A673 (cell line): ENCODE results near the gene CFAP46. TPM values are rescaled to one million over a fixed set of nuclear protein-coding genes. Genes with fewer than 3 reads are reported as not detected.

Experiments
- BruUV-seq: library from RNA; stranded (reverse); fragments of 400-500 nt; replicated peaks from 2 replicates; lab custom pipeline; 2021; lab: Mats Ljungman, UMichigan
- CTCF ChIA-PET: fragments of 300-600 bp; sonication (Branson Sonifier 250); formaldehyde crosslinking; loops from one replicate; lab custom pipeline; 2022; ENCODE audit warnings: antibody characterized with exemption; lab: Charles Lee
- POLR2A ChIA-PET: fragments of 300-600 bp; sonication (Branson Sonifier 250); formaldehyde crosslinking; loops from one replicate; lab custom pipeline; 2022; ENCODE audit warnings: antibody characterized with exemption; ENCODE audit not compliant: low non-redundant PET; lab: Charles Lee
- DNase-seq: peaks from one replicate; pipeline ENCODE4 v3.0.0-alpha.2; 2015; ENCODE audit warnings: low spot score
- H3K27ac ChIP-seq: fragments of 200-600 bp; sonication (generic); 2 replicates; pipeline ENCODE4 v1.5.1; 2016; ENCODE audit warnings: mixed run types, low read depth, mild to moderate bottlenecking, mixed read lengths, antibody characterized with exemption, low read length; ENCODE audit not compliant: poor library complexity, severe bottlenecking
- H3K27me3 ChIP-seq: fragments of 200-600 bp; sonication (generic); replicated peaks from 2 replicates; pipeline ENCODE4 v1.6.1; 2017; ENCODE audit warnings: mixed run types, low read depth, mild to moderate bottlenecking, mixed read lengths, antibody characterized with exemption, low read length; ENCODE audit not compliant: insufficient read depth, poor library complexity
- H3K36me3 ChIP-seq: fragments of 200-600 bp; sonication (generic); 2 replicates; pipeline ENCODE4 v1.6.1; 2016; ENCODE audit warnings: mixed run types, mild to moderate bottlenecking, mixed read lengths, antibody characterized with exemption, low read length; ENCODE audit not compliant: insufficient read depth, poor library complexity, severe bottlenecking
- H3K4me1 ChIP-seq: fragments of 200-600 bp; sonication (generic); 2 replicates; pipeline ENCODE4 v1.6.1; 2017; ENCODE audit warnings: mixed run types, mild to moderate bottlenecking, mixed read lengths, antibody characterized with exemption, low read length; ENCODE audit not compliant: insufficient read depth, poor library complexity, severe bottlenecking
- H3K4me3 ChIP-seq: fragments of 200-600 bp; sonication (generic); 2 replicates; pipeline ENCODE4 v1.5.1; 2016; ENCODE audit warnings: low read depth, mixed run types, mild to moderate bottlenecking, mixed read lengths, low read length; ENCODE audit not compliant: poor library complexity, severe bottlenecking
- H3K9me3 ChIP-seq: fragments of 200-600 bp; sonication (generic); 2 replicates; pipeline ENCODE4 v1.6.1; 2016; ENCODE audit warnings: mixed run types, low read depth, mild to moderate bottlenecking, mixed read lengths, antibody characterized with exemption, low read length; ENCODE audit not compliant: poor library complexity, severe bottlenecking
- CTCF ChIP-seq: fragments of 300-800, 200-600 bp; sonication (generic); conservative IDR thresholded peaks from 2 replicates; pipeline ENCODE4 v1.5.1; 2017; ENCODE audit warnings: low read depth, mild to moderate bottlenecking, antibody characterized with exemption, low read length, moderate library complexity, mixed read lengths
- EZH2 ChIP-seq: fragments of 200-600 bp; sonication (generic); IDR thresholded peaks from 2 replicates; pipeline ENCODE4 v1.6.1; 2017; ENCODE audit warnings: borderline replicate concordance, low read depth, mild to moderate bottlenecking, mixed read lengths, antibody characterized with exemption, low read length; ENCODE audit not compliant: poor library complexity, severe bottlenecking
- intact Hi-C: fragments of 100-400 bp; cut with micrococcal nuclease; formaldehyde crosslinking; loops from one replicate; pipeline ENCODE4 v1.10.0; 2022; ENCODE audit not compliant: unreplicated experiment
- total RNA-seq: library from RNA; stranded (reverse); gene quantifications from 2 replicates; pipeline ENCODE4 v1.2.3, GENCODE V29; 2021

The CFAP46 gene
- total RNA-seq, 1 experiment from 2014 or later = 1.9 TPM

DNA sequence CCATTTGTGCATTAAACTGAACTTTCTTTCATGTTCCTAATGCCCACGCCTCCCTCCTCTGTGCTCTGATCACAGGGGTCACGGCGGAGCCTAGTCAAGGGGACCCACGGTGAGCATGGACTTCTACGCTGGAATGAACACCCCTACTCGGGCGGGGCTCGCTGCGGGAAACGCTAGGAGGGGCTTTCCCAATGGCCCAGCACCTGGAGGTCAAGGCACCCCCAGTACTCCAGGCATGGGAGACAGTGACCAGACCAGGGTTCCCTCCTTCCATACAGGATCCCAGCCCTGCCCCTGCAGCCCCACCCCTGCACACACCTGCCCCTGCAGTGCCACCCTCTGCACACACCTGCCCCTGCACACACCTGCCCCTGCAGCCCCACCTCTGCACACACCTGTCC, 129.4 kb downstream of the CFAP46 start:
- peaks cover 59% of the 10 kb centered on the region for H3K27me3 ChIP-seq
- H3K4me1 ChIP-seq = no peaks in the 10 kb centered on the region
- no peak for DNase-seq
- TF ChIP-seq EZH2 (no peak), CTCF (no peak)
- BruUV-seq = no TSS peak
- H3K4me3 ChIP-seq = no peak overlapping the region
- intact Hi-C loops = no loop called here
- CTCF ChIA-PET = no interaction called here
- H3K9me3 ChIP-seq = no peaks in the 10 kb centered on the region
- H3K27ac ChIP-seq = no peak overlapping the region
- POLR2A ChIA-PET = no interaction called here
- H3K36me3 ChIP-seq = no peaks in the 10 kb centered on the region

- Histone ChIP-seq H3K27me3 (peaks cover 56% of the 10 kb centered on the region), H3K36me3 (no peaks in the 10 kb centered on the region), H3K27ac (no peak overlapping the region), H3K9me3 (no peaks in the 10 kb centered on the region), H3K4me1 (no peaks in the 10 kb centered on the region), H3K4me3 (no peak overlapping the region)
- DNase-seq = no peak
- TF ChIP-seq CTCF (no peak), EZH2 (no peak)
- intact Hi-C loops = no loop called here
- ChIA-PET POLR2A (no interaction called here), CTCF (interaction anchor here (0.6 kb wide), 1 partner anchor 430 kb away, joined by 3 read pairs; no protein-coding TSS in a partner anchor)
- BruUV-seq = no TSS peak
These were observed 129.8 kb downstream of the CFAP46 start for GRCh38 chr10:132812520-132812919.

DNA sequence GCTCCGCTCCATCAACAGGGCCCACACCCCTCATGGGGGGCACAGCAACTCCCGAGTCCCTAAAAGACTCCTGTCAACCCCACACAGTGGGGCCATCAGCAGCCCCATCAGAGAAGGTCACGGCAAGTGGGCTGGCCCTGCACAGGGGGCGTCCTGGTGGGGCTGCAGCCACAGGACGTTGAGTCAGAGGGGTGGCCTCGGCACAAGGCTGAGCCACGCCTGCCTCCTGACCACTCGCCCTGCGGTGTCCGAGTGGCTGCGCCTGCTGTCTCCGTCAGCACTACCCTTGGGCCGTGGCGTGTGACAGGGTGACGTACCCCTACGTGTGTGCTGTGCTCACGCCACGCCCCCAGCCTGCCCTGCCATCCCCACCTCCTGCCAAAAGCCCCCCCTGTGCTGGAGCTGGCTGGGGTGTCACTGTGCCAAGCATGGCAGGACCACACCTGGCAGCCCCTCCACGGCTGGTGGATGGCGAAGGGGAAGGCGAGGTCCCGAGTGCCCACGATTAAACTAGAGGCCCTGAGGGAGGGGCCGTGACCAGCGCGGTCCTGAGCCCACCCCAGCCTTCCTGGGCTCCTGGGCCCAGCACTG, 130.4 kb downstream of the CFAP46 start:
- BruUV-seq = no TSS peak
- intact Hi-C loops = no loop called here
- POLR2A ChIA-PET = no interaction called here
- DNase-seq = no peak
- no peak overlapping the region for H3K4me3 ChIP-seq
- H3K9me3 ChIP-seq = no peaks in the 10 kb centered on the region
- H3K27me3 ChIP-seq = peaks cover 53% of the 10 kb centered on the region
- no peaks in the 10 kb centered on the region for H3K4me1 ChIP-seq
- TF ChIP-seq CTCF (no peak), EZH2 (no peak)
- no peak overlapping the region for H3K27ac ChIP-seq
- CTCF ChIA-PET = interaction anchor here (0.6 kb wide), 1 partner anchor 431 kb away, joined by 3 read pairs; no protein-coding TSS in a partner anchor
- no peaks in the 10 kb centered on the region for H3K36me3 ChIP-seq
